ENCODE measurements around the gene FAM180B. TPM values are rescaled to one million over a fixed set of nuclear protein-coding genes. Genes with fewer than 3 reads are reported as not detected.
A peak's percentile ranks its signal among the peaks of the same experiment; 100 is the strongest.

The FAM180B gene
- total and polyA plus RNA-seq, 2 of the 8 experiments (the other 6 are each of a cell fraction or from before 2014, with no cell fraction given) = 0.09 TPM; not detected in 1

GRCh38 chr11:47593492-47593933, 7.0 kb downstream of the FAM180B start:
- H4K8ac ChIP-seq (ENCODE audit: extremely low read depth, insufficient read depth, low read length) = no peak overlapping the region
- no peak overlapping the region for H2AK5ac ChIP-seq (ENCODE audit: low read depth, low read length)
- no peak overlapping the region for H3K18ac ChIP-seq (ENCODE audit: extremely low read depth, low read length)
- H3K9ac ChIP-seq (replicated peaks in 1 of 4; ENCODE audit: extremely low read depth in 1 of 4, low read depth in 3 of 4, low read length in 3 of 4) = peak overlapping the region in 1 of 4 experiments; percentile 8; a peak in 1 of 7 replicates
- H3K4ac ChIP-seq (replicated peaks; ENCODE audit: insufficient read length, low read depth, low read length) = no peak overlapping the region
- no peak overlapping the region for H2BK15ac ChIP-seq (ENCODE audit: low read length)
- no peak for FAIRE-seq
- no peaks in the 10 kb centered on the region for H4K20me1 ChIP-seq (replicated peaks in 1 of 2; ENCODE audit: control insufficient read depth in 1 of 2, insufficient read depth in 2 of 2, low read length in 2 of 2)
- no peak overlapping the region for H2BK5ac ChIP-seq (ENCODE audit: low read depth, low read length)
- H3K4me2 ChIP-seq (ENCODE audit: insufficient read depth in 1 of 2, low read depth in 2 of 2, low read length in 2 of 2) = peak overlapping the region; percentile 66 to 69
- H3K23me2 ChIP-seq (ENCODE audit: low read depth, low read length) = peaks cover 2% of the 10 kb centered on the region; the same call in 1 of the 2 replicates
- no peaks in the 10 kb centered on the region for H3K36me3 ChIP-seq (ENCODE audit: control insufficient read depth in 2 of 4, insufficient read depth in 4 of 4, low read length in 3 of 4)
- no peak overlapping the region for H2BK120ac ChIP-seq (replicated peaks; ENCODE audit: low read depth, low read length)
- H3K23ac ChIP-seq (ENCODE audit: insufficient read length) = no peak overlapping the region
- H4K91ac ChIP-seq (replicated peaks; ENCODE audit: insufficient read length, low read length) = no peak overlapping the region
- H3K4me1 ChIP-seq (replicated peaks in 1 of 4; ENCODE audit: control insufficient read depth in 3 of 4, insufficient read depth in 4 of 4, low read length in 3 of 4) = peaks cover 3 to 8% (median 4%) of the 10 kb centered on the region in 4 experiments; a peak in 6 of 7 replicates
- H3K9me3 ChIP-seq (ENCODE audit: insufficient read depth in 2 of 2, low read depth in 1 of 2, low read length in 1 of 2) = no peaks in the 10 kb centered on the region
- no peak for DNase-seq (ENCODE audit: low read depth in 1 of 2, low spot score in 2 of 2)
- no peak overlapping the region for H3K56ac ChIP-seq (replicated peaks; ENCODE audit: insufficient read length, low read depth, low read length)
- 14% methylated on average over 6 of the region's 6 CpGs; no CpG with 5 or more reads in 1 of the 2 experiments for WGBS, 2 experiments (ENCODE audit: extremely low coverage in 1 of 2, insufficient coverage in 1 of 2, insufficient read length in 1 of 2, insufficient replicate concordance in 2 of 2, low coverage in 1 of 2, low lambda C conversion rate in 2 of 2, missing lambda C conversion rate in 1 of 2)
- no peaks in the 10 kb centered on the region for H3K79me1 ChIP-seq (ENCODE audit: low read depth, low read length)
- H3K4me3 ChIP-seq (ENCODE audit: extremely low read depth in 1 of 4, insufficient read depth in 2 of 4, low read depth in 3 of 4, low read length in 4 of 4) = peak overlapping the region; percentile 49 to 94 (median 63)
- no peaks in the 10 kb centered on the region for H3K79me2 ChIP-seq (ENCODE audit: control insufficient read depth in 1 of 2, insufficient read depth in 2 of 2, low read length in 2 of 2)
- TF ChIP-seq SUZ12 (IDR thresholded peaks at IDR 0.05; ENCODE audit: low read length) (peak; percentile 42; the same call in 1 of the 2 replicates), GABPA (IDR thresholded peaks at IDR 0.05; ENCODE audit: borderline replicate concordance, insufficient read depth, low read length) (no peak), EGR1 (IDR thresholded peaks at IDR 0.05; ENCODE audit: borderline replicate concordance, low read depth, low read length) (no peak), FOSL1 (IDR thresholded peaks at IDR 0.05; ENCODE audit: insufficient read depth, low read depth, low read length) (no peak), TEAD4 (IDR thresholded peaks at IDR 0.05; ENCODE audit: low read depth, low read length) (no peak), EZH2 (IDR thresholded peaks at IDR 0.05; ENCODE audit: low read depth, low read length, severe bottlenecking) (peak; percentile 38)
- H3K14ac ChIP-seq (ENCODE audit: insufficient read length) = no peak overlapping the region
- POLR2A ChIA-PET (ENCODE audit: partially characterized antibody) = interaction anchor here (0.6 to 5.1 kb wide), 10 partner anchors 8 to 174 kb away, joined by 3 to 42 read pairs (median 8); partner anchors contain the start of genes FAM180B, KBTBD4, NDUFS3 and PTPMT1
- H2AFZ ChIP-seq (ENCODE audit: low read length) = peak overlapping the region; percentile 37
- CTCF ChIA-PET (ENCODE audit: partially characterized antibody) = interaction anchor here (0.5 to 2.6 kb wide), 4 partner anchors 16 to 259 kb away, joined by 3 to 9 read pairs (median 5); no protein-coding TSS in a partner anchor
- no peak overlapping the region for H3K27ac ChIP-seq (ENCODE audit: low read depth, low read length)
- H4K5ac ChIP-seq (ENCODE audit: insufficient read length, low read depth, low read length) = no peak overlapping the region
- 0 out of 2 replicates have a peak overlapping the region, but pooled peaks have one; percentile 9 for H2BK20ac ChIP-seq (ENCODE audit: low read length)
- peaks cover 0 to 32% (median 26%) of the 10 kb centered on the region in 4 experiments; a peak in 6 of 7 replicates for H3K27me3 ChIP-seq (replicated peaks in 1 of 4; ENCODE audit: control insufficient read depth in 3 of 4, extremely low read depth in 1 of 4, insufficient read depth in 3 of 4, low read length in 3 of 4)
- peak overlapping the region; percentile 46; the same call in 1 of the 2 replicates for H2BK12ac ChIP-seq (ENCODE audit: low read depth, low read length)
